HG02885 (cell line): ENCODE results near the gene SMAD2.
"Not testable (repeated sequence)": the region's sequence is repeated elsewhere in the genome, so short reads cannot be mapped to it uniquely, and the experiment has no call there.

Experiments used
- ATAC-seq: cut with Tn5 transposase; IDR thresholded peaks from one replicate; pipeline ENCODE4 v1.9.1; 2021; ENCODE audit warnings: mild to moderate bottlenecking; ENCODE audit not compliant: unreplicated experiment, poor library complexity

Gene SMAD2

GRCh38 chr18:47800756-47801155 is 129.7 kb downstream of the SMAD2 start:
- no peak for ATAC-seq

- no peak for ATAC-seq
Measured at GRCh38 chr18:47800248-47800647, 130.2 kb downstream of the SMAD2 start.

- no peak for ATAC-seq
Measured at GRCh38 chr18:47799376-47799775, 131.1 kb downstream of the SMAD2 start.

- ATAC-seq: no peak
Measured at GRCh38 chr18:47798366-47798765, 132.1 kb downstream of the SMAD2 start.

- ATAC-seq: no peak
Measured at GRCh38 chr18:47797126-47797525, 133.3 kb downstream of the SMAD2 start.

GRCh38 chr18:47795434-47795814 is 135.0 kb downstream of the SMAD2 start:
- no peak for ATAC-seq

GRCh38 chr18:47794725-47795433 is 135.6 kb downstream of the SMAD2 start:
- ATAC-seq: no peak

- no peak for ATAC-seq
Measured at GRCh38 chr18:47793609-47794008, 136.8 kb downstream of the SMAD2 start.

- ATAC-seq: no peak
Measured at GRCh38 chr18:47791461-47791985, 138.9 kb downstream of the SMAD2 start.

GRCh38 chr18:47790036-47790435 is 140.4 kb downstream of the SMAD2 start:
- ATAC-seq: no peak

GRCh38 chr18:47788621-47789020 is 141.8 kb downstream of the SMAD2 start:
- no peak for ATAC-seq

GRCh38 chr18:47781561-47781960 is 148.9 kb downstream of the SMAD2 start:
- ATAC-seq: no peak

GRCh38 chr18:47780011-47780725 is 150.3 kb downstream of the SMAD2 start:
- ATAC-seq: no peak

GRCh38 chr18:47779381-47779780 is 151.1 kb downstream of the SMAD2 start:
- ATAC-seq: no peak

GRCh38 chr18:47777626-47778025 is 152.8 kb downstream of the SMAD2 start:
- no peak for ATAC-seq

- no peak for ATAC-seq
Measured at GRCh38 chr18:47775961-47776360, 154.5 kb downstream of the SMAD2 start.

GRCh38 chr18:47773931-47774330 is 156.5 kb downstream of the SMAD2 start:
- no peak for ATAC-seq

GRCh38 chr18:47772374-47773248 is 157.8 kb downstream of the SMAD2 start:
- peak; percentile 67 for ATAC-seq

GRCh38 chr18:47771922-47772321 is 158.5 kb downstream of the SMAD2 start:
- ATAC-seq: no peak

GRCh38 chr18:47767699-47768098 is 162.8 kb downstream of the SMAD2 start:
- no peak for ATAC-seq

- ATAC-seq: not testable (repeated sequence)
Measured at GRCh38 chr18:47767198-47767597, 163.3 kb downstream of the SMAD2 start.
